SK-N-SH treated with all-trans-retinoic acid at 6 μM for 48 hours (cell line): ENCODE results near the gene SLC16A4.
A peak's percentile ranks its signal among the peaks of the same experiment; 100 is the strongest.

Experiments
- ATAC-seq: fragments of 200-7000 bp; cut with Tn5 transposase; 3 replicates; pipeline ENCODE4 v1.9.1; 2020; ENCODE audit warnings: mild to moderate bottlenecking, moderate library complexity
- ARNTL ChIP-seq: fragments of 450-650 bp; formaldehyde crosslinking; IDR thresholded peaks from 2 replicates; pipeline ENCODE4 v1.5.0; 2020; ENCODE audit warnings: low read depth, mild to moderate bottlenecking, moderate library complexity, borderline replicate concordance
- CSDC2 ChIP-seq: fragments of 250-450 bp; sonication (Bioruptor Pico); IDR thresholded peaks from 2 replicates; pipeline ENCODE4 v1.5.0; 2020; ENCODE audit warnings: mild to moderate bottlenecking, moderate library complexity
- CSRNP3 ChIP-seq: fragments of 250-450 bp; sonication (Bioruptor Pico); IDR thresholded peaks from 2 replicates; pipeline ENCODE4 v1.5.1; 2021; ENCODE audit warnings: mild to moderate bottlenecking, moderate library complexity
- ESRRG ChIP-seq: fragments of 250-450 bp; sonication (Bioruptor Pico); IDR thresholded peaks from 2 replicates; pipeline ENCODE4 v1.6.1; 2021; ENCODE audit warnings: mild to moderate bottlenecking
- GLIS3 ChIP-seq: fragments of 250-450 bp; sonication (Bioruptor Pico); IDR thresholded peaks from 2 replicates; pipeline ENCODE4 v1.5.0; 2020; ENCODE audit warnings: mild to moderate bottlenecking, moderate library complexity
- ISL1 ChIP-seq: fragments of 250-450 bp; sonication (Bioruptor Pico); IDR thresholded peaks from 2 replicates; pipeline ENCODE4 v2.1.2; 2022; ENCODE audit warnings: mild to moderate bottlenecking, moderate library complexity
- OSR1 ChIP-seq: fragments of 250-450 bp; sonication (Bioruptor Pico); IDR thresholded peaks from 2 replicates; pipeline ENCODE4 v1.8.0; 2022; ENCODE audit warnings: moderate library complexity, mild to moderate bottlenecking, inconsistent platforms
- RARB ChIP-seq: fragments of 250-450 bp; sonication (Bioruptor Pico); IDR thresholded peaks from 2 replicates; pipeline ENCODE4 v1.8.0; 2021; ENCODE audit warnings: mild to moderate bottlenecking, moderate library complexity
- SNAI2 ChIP-seq: fragments of 250-450 bp; sonication (Bioruptor Pico); IDR thresholded peaks from 2 replicates; pipeline ENCODE4 v1.5.0; 2020; ENCODE audit warnings: mild to moderate bottlenecking, moderate library complexity
- TCF4 ChIP-seq: fragments of 250-450 bp; sonication (Bioruptor Pico); IDR thresholded peaks from 2 replicates; pipeline ENCODE4 v1.8.0; 2021; ENCODE audit warnings: mild to moderate bottlenecking, moderate library complexity, borderline replicate concordance
- TOX ChIP-seq: fragments of 250-450 bp; sonication (Bioruptor Pico); IDR thresholded peaks from 2 replicates; pipeline ENCODE4 v1.8.0; 2021; ENCODE audit warnings: mild to moderate bottlenecking, moderate library complexity, borderline replicate concordance
- ZC3H10 ChIP-seq: fragments of 250-450 bp; sonication (Bioruptor Pico); IDR thresholded peaks from 2 replicates; pipeline ENCODE4 v1.5.1; 2021; ENCODE audit warnings: mild to moderate bottlenecking, moderate library complexity
- ZFP3 ChIP-seq: fragments of 250-450 bp; sonication (Bioruptor Pico); IDR thresholded peaks from 2 replicates; pipeline ENCODE4 v1.5.0; 2020; ENCODE audit warnings: mild to moderate bottlenecking, moderate library complexity
- ZFP30 ChIP-seq: fragments of 450-650 bp; formaldehyde crosslinking; IDR thresholded peaks from 2 replicates; pipeline ENCODE4 v1.5.0; 2022; ENCODE audit warnings: mild to moderate bottlenecking, moderate library complexity
- ZNF565 ChIP-seq: fragments of 450-650 bp; formaldehyde crosslinking; conservative IDR thresholded peaks from 2 replicates; pipeline ENCODE4 v1.5.0; 2020; ENCODE audit warnings: low read depth, mild to moderate bottlenecking, moderate library complexity
- ZNF70 ChIP-seq: fragments of 450-650 bp; formaldehyde crosslinking; IDR thresholded peaks from 2 replicates; pipeline ENCODE4 v1.5.0; 2020; ENCODE audit warnings: mild to moderate bottlenecking, moderate library complexity
- ZNF8 ChIP-seq: fragments of 450-650 bp; formaldehyde crosslinking; IDR thresholded peaks from 2 replicates; pipeline ENCODE4 v1.5.0; 2020; ENCODE audit warnings: mild to moderate bottlenecking, moderate library complexity
- TF ChIP-seq, protein P1 (sequence below): fragments of 250-450 bp; sonication (Bioruptor Pico); IDR thresholded peaks from 2 replicates; pipeline ENCODE4 v1.8.0; 2021; ENCODE audit warnings: low read depth, mild to moderate bottlenecking, moderate library complexity, borderline replicate concordance
- TF ChIP-seq, protein P2 (sequence below): fragments of 250-450 bp; sonication (Bioruptor Pico); IDR thresholded peaks from 2 replicates; pipeline ENCODE4 v1.8.0; 2020; ENCODE audit warnings: mild to moderate bottlenecking, moderate library complexity, borderline replicate concordance
- TF ChIP-seq, protein P3 (sequence below): fragments of 250-450 bp; sonication (Bioruptor Pico); IDR thresholded peaks from 2 replicates; pipeline ENCODE4 v1.5.1; 2020; ENCODE audit warnings: low read depth, mild to moderate bottlenecking, moderate library complexity

SLC16A4 gene

GRCh38 chr1:110375490-110375889 is 15.3 kb downstream of the SLC16A4 start:
- no peak for ATAC-seq
- TF ChIP-seq TCF4 (CRISPR knock-in tag) (no peak), ZC3H10 (CRISPR knock-in tag) (no peak), RARB (no peak), ESRRG (no peak), OSR1 (CRISPR knock-in tag) (no peak), ZNF70 (no peak), CSRNP3 (CRISPR knock-in tag) (no peak), ZFP30 (CRISPR knock-in tag) (no peak), GLIS3 (CRISPR knock-in tag) (no peak), ZNF565 (CRISPR knock-in tag) (no peak), CSDC2 (no peak), ISL1 (no peak), TOX (CRISPR knock-in tag) (no peak), ZFP3 (CRISPR knock-in tag) (no peak), ARNTL (CRISPR knock-in tag) (no peak), ZNF8 (CRISPR knock-in tag) (no peak)
- TF ChIP-seq, protein P1, sequence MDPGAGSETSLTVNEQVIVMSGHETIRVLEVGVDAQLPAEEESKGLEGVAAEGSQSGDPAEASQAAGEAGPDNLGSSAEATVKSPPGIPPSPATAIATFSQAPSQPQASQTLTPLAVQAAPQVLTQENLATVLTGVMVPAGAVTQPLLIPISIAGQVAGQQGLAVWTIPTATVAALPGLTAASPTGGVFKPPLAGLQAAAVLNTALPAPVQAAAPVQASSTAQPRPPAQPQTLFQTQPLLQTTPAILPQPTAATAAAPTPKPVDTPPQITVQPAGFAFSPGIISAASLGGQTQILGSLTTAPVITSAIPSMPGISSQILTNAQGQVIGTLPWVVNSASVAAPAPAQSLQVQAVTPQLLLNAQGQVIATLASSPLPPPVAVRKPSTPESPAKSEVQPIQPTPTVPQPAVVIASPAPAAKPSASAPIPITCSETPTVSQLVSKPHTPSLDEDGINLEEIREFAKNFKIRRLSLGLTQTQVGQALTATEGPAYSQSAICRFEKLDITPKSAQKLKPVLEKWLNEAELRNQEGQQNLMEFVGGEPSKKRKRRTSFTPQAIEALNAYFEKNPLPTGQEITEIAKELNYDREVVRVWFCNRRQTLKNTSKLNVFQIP: no peak
- TF ChIP-seq, protein P2, sequence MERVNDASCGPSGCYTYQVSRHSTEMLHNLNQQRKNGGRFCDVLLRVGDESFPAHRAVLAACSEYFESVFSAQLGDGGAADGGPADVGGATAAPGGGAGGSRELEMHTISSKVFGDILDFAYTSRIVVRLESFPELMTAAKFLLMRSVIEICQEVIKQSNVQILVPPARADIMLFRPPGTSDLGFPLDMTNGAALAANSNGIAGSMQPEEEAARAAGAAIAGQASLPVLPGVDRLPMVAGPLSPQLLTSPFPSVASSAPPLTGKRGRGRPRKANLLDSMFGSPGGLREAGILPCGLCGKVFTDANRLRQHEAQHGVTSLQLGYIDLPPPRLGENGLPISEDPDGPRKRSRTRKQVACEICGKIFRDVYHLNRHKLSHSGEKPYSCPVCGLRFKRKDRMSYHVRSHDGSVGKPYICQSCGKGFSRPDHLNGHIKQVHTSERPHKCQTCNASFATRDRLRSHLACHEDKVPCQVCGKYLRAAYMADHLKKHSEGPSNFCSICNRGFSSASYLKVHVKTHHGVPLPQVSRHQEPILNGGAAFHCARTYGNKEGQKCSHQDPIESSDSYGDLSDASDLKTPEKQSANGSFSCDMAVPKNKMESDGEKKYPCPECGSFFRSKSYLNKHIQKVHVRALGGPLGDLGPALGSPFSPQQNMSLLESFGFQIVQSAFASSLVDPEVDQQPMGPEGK (CRISPR knock-in tag): no peak
- TF ChIP-seq, protein P3, sequence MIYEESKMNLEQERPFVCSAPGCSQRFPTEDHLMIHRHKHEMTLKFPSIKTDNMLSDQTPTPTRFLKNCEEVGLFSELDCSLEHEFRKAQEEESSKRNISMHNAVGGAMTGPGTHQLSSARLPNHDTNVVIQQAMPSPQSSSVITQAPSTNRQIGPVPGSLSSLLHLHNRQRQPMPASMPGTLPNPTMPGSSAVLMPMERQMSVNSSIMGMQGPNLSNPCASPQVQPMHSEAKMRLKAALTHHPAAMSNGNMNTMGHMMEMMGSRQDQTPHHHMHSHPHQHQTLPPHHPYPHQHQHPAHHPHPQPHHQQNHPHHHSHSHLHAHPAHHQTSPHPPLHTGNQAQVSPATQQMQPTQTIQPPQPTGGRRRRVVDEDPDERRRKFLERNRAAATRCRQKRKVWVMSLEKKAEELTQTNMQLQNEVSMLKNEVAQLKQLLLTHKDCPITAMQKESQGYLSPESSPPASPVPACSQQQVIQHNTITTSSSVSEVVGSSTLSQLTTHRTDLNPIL: no peak

DNA sequence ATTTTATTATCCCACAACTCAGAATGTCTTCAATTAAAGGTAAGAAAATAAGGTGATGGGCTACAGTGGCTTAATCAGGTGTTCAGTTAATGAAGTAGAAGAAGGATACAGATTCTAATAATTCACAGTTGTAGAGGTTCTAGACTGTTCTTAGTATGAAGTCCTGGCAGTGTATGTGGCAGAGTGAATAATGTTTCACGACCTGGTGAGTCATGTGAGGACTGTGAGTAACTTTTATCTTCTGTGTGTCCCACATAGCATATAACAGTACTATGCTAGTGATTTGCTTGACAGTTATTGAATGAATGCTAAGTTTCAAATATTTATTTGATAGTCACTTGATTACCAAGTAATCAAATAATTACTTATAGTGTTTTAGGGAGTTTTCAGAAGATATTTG is 20.0 kb downstream of the SLC16A4 start:
- TF ChIP-seq, protein P2 (CRISPR knock-in tag): no peak
- TF ChIP-seq, protein P1: no peak
- TF ChIP-seq ZNF8 (CRISPR knock-in tag): no peak
- no peak for TF ChIP-seq GLIS3 (CRISPR knock-in tag)
- peak; percentile 90 for ATAC-seq

DNA sequence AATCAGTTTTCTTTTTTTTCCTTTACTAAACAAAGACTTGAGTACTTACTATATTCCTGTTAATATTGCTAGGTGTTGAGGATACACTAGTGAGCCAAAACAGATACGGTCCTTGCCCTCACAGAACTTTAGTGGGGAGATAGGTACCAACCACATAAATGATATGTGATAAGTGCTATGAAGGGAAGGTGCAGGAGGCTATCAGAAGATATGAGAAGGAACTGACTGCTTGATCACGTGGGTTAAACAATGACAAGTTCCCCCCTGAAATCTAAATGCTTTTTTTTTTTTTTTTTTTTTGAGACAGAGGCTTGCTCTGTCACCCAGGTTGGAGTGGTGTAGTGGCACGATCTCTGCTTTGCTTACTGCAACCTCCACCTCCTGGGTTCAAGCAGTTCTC is 26.6 kb downstream of the SLC16A4 start:
- no peak for ATAC-seq
- TF ChIP-seq, protein P2 (CRISPR knock-in tag): no peak
- TF ChIP-seq GLIS3 (CRISPR knock-in tag): no peak
- TF ChIP-seq CSDC2: no peak
- TF ChIP-seq, protein P3: no peak
- no peak for TF ChIP-seq TCF4 (CRISPR knock-in tag)
- no peak for TF ChIP-seq CSRNP3 (CRISPR knock-in tag)
- TF ChIP-seq TOX (CRISPR knock-in tag): no peak
- no peak for TF ChIP-seq RARB
- no peak for TF ChIP-seq ZFP30 (CRISPR knock-in tag)
- TF ChIP-seq, protein P1: no peak
- TF ChIP-seq ZFP3 (CRISPR knock-in tag): no peak
- no peak for TF ChIP-seq ARNTL (CRISPR knock-in tag)
- no peak for TF ChIP-seq SNAI2 (CRISPR knock-in tag)
- TF ChIP-seq OSR1 (CRISPR knock-in tag): no peak
